CD4-positive, alpha-beta T cell (primary cell): Measurements from ENCODE around the gene OASL. TPM values are rescaled to one million over a fixed set of nuclear protein-coding genes. Genes with fewer than 3 reads are reported as not detected.

Source experiments
- ATAC-seq: fragments of 200-7000 bp; cut with Tn5 transposase; one replicate; pipeline ENCODE4 v1.10.0; 2022; ENCODE audit warnings: mild to moderate bottlenecking; ENCODE audit not compliant: poor library complexity
- CTCF ChIA-PET: fragments of 350-600 bp; sonication (Branson Sonifier 250); formaldehyde crosslinking; loops from one replicate; lab custom pipeline; 2021; ENCODE audit warnings: antibody characterized with exemption, inconsistent platforms; lab: Charles Lee
- POLR2A ChIA-PET: fragments of 350-600 bp; sonication (Branson Sonifier 250); formaldehyde crosslinking; loops from one replicate; lab custom pipeline; 2021; ENCODE audit warnings: antibody characterized with exemption, inconsistent platforms; lab: Charles Lee
- DNase-seq, 14 experiments: peaks; one replicate each; pipeline ENCODE4 v3.0.0-alpha.2; 2013 to 2020; ENCODE audit warnings: mixed read lengths in 2 of 14
- H3K27ac ChIP-seq, 2 donors: one replicate each; pipeline versions ENCODE4 v1.5.1 to v1.7.0; 2013; ENCODE audit warnings: low read length in 2 of 2, low read depth in 1 of 2, mild to moderate bottlenecking in 1 of 2
- H3K27me3 ChIP-seq, 2 experiments: 1 replicate in 1 of 2; 2 replicates in 1 of 2; pipeline versions ENCODE4 v1.6.1 to v1.7.0; 2013; ENCODE audit warnings: low read length in 2 of 2, control low read depth in 1 of 2, mild to moderate bottlenecking in 1 of 2, moderate library complexity in 1 of 2; ENCODE audit not compliant: insufficient read depth in 2 of 2, control insufficient read depth in 1 of 2
- H3K36me3 ChIP-seq: one replicate; pipeline ENCODE4 v1.6.1; 2013; ENCODE audit warnings: low read length, control low read depth; ENCODE audit not compliant: insufficient read depth
- H3K4me1 ChIP-seq: one replicate; pipeline ENCODE4 v1.6.1; 2013; ENCODE audit warnings: low read length, control low read depth; ENCODE audit not compliant: insufficient read depth
- H3K4me3 ChIP-seq: one replicate; pipeline ENCODE4 v1.5.1; 2013; ENCODE audit warnings: mild to moderate bottlenecking, low read length, moderate library complexity
- H3K9me3 ChIP-seq, 2 experiments: 1 replicate in 1 of 2; 2 replicates in 1 of 2; pipeline versions ENCODE4 v1.6.1 to v1.7.0; 2013; ENCODE audit warnings: low read length in 2 of 2, mild to moderate bottlenecking in 2 of 2, control low read depth in 1 of 2, moderate library complexity in 1 of 2; ENCODE audit not compliant: control insufficient read depth in 1 of 2, insufficient read depth in 1 of 2
- H3K27ac Mint-ChIP-seq: one replicate; pipeline ENCODE4 v1.8.0; 2020; ENCODE audit warnings: mixed read lengths
- H3K27me3 Mint-ChIP-seq: one replicate; pipeline ENCODE4 v1.8.0; 2021; ENCODE audit warnings: mixed read lengths
- H3K36me3 Mint-ChIP-seq: one replicate; pipeline ENCODE4 v1.8.0; 2021; ENCODE audit warnings: low read depth, mixed read lengths
- H3K4me1 Mint-ChIP-seq: one replicate; pipeline ENCODE4 v1.8.0; 2021; ENCODE audit warnings: low read depth, mixed read lengths
- H3K4me3 Mint-ChIP-seq: one replicate; pipeline ENCODE4 v1.8.0; 2020; ENCODE audit warnings: mild to moderate bottlenecking, mixed read lengths
- H3K9me3 Mint-ChIP-seq: one replicate; pipeline ENCODE4 v1.8.0; 2020; ENCODE audit warnings: mixed read lengths
- intact Hi-C, 2 experiments: fragments of 100-400 bp; cut with DNase I in 1 of 2; cut with micrococcal nuclease in 1 of 2; formaldehyde crosslinking; loops; one replicate each; pipeline versions ENCODE4 v1.15.1 to v1.9.0; 2023 to 2025; cut with DNase I, micrococcal nuclease
- total RNA-seq, 174 experiments: library from RNA in 2 of 174; stranded (reverse) in 2 of 174; gene quantifications; one replicate each; pipeline ENCODE4 v1.2.3 and lab custom pipeline; 2021 to 2026
- TF ChIP-seq, protein P1 (sequence below): fragments of 200-600 bp; IDR thresholded peaks from one replicate; pipeline ENCODE4 v1.8.0; 2022; ENCODE audit warnings: antibody characterized with exemption, mild to moderate bottlenecking

OASL gene
- total RNA-seq, 2 experiments from 2014 or later = 33.0 to 34.7 TPM

DNA sequence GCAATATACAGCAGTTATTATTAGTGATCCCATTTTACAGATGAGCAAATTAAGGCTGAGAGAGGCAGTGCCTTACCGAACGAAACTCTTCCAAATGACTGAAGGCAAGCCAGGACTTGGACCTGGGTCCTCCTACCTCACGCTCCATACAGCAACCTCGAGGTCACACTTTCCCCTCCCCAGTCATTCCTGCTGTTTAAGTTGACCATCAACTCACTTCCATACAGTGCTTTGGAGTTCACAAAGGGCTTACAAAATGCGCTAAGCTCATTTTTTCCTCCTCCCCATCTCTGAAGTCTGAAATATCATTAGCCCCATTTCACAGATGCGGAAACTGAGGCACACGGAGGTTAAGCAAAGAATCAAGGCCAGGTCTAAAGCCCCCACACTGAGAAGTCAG, 56.4 kb downstream of the OASL start:
- H3K27me3 ChIP-seq = no peaks in the 10 kb centered on the region
- H3K36me3 Mint-ChIP-seq = no peaks in the 10 kb centered on the region
- no peak overlapping the region for H3K27ac ChIP-seq
- H3K9me3 Mint-ChIP-seq = no peaks in the 10 kb centered on the region
- ATAC-seq (no peak), DNase-seq (no peak)
- TF ChIP-seq, protein P1, sequence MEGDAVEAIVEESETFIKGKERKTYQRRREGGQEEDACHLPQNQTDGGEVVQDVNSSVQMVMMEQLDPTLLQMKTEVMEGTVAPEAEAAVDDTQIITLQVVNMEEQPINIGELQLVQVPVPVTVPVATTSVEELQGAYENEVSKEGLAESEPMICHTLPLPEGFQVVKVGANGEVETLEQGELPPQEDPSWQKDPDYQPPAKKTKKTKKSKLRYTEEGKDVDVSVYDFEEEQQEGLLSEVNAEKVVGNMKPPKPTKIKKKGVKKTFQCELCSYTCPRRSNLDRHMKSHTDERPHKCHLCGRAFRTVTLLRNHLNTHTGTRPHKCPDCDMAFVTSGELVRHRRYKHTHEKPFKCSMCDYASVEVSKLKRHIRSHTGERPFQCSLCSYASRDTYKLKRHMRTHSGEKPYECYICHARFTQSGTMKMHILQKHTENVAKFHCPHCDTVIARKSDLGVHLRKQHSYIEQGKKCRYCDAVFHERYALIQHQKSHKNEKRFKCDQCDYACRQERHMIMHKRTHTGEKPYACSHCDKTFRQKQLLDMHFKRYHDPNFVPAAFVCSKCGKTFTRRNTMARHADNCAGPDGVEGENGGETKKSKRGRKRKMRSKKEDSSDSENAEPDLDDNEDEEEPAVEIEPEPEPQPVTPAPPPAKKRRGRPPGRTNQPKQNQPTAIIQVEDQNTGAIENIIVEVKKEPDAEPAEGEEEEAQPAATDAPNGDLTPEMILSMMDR = no peak
- no peaks in the 10 kb centered on the region for H3K9me3 ChIP-seq
- CTCF ChIA-PET = no interaction called here
- no peak overlapping the region for H3K27ac Mint-ChIP-seq
- H3K27me3 Mint-ChIP-seq = no peaks in the 10 kb centered on the region
- POLR2A ChIA-PET = no interaction called here
- H3K4me1 ChIP-seq = no peaks in the 10 kb centered on the region
- no peaks in the 10 kb centered on the region for H3K4me1 Mint-ChIP-seq
- no peak overlapping the region for H3K4me3 Mint-ChIP-seq
- no peaks in the 10 kb centered on the region for H3K36me3 ChIP-seq
- intact Hi-C loops = no loop called here
- H3K4me3 ChIP-seq = no peak overlapping the region

DNA sequence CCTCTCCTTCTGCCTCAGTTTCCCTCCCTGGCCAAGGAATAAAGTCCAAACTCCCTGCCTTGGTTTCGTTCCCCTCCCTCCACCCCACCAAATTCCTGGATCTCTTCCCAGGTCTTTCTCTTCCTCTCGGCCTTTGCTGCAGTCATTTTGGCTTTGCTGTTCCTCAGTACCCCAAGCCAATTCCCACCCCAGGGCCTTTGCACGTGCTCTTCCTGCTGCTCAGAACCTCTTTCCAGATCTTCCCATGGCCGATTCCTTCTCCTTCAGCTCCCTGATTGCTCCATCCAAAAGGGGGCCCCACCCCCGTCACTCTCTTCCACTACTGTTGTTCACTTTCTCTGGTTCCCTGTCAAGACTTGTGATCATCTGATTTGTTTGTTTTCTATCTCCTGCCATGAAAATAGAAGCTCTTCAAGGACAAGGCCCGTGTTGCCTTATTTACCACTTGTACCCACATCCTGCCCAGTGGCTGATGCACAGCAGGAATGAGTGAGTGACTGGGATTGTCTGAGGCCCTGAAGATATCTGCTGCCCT, 57.6 kb downstream of the OASL start:
- H3K36me3 ChIP-seq = no peaks in the 10 kb centered on the region
- TF ChIP-seq, protein P1 = no peak
- Mint-ChIP-seq H3K4me3 (no peak overlapping the region), H3K27ac (no peak overlapping the region), H3K4me1 (no peaks in the 10 kb centered on the region), H3K36me3 (no peaks in the 10 kb centered on the region), H3K27me3 (no peaks in the 10 kb centered on the region), H3K9me3 (no peaks in the 10 kb centered on the region)
- POLR2A ChIA-PET = no interaction called here
- H3K27me3 ChIP-seq = no peaks in the 10 kb centered on the region
- no peak overlapping the region for H3K4me3 ChIP-seq
- intact Hi-C loops = no loop called here
- ATAC-seq (no peak), DNase-seq (no peak)
- H3K4me1 ChIP-seq = no peaks in the 10 kb centered on the region
- CTCF ChIA-PET = no interaction called here
- no peak overlapping the region for H3K27ac ChIP-seq
- no peaks in the 10 kb centered on the region for H3K9me3 ChIP-seq

DNA sequence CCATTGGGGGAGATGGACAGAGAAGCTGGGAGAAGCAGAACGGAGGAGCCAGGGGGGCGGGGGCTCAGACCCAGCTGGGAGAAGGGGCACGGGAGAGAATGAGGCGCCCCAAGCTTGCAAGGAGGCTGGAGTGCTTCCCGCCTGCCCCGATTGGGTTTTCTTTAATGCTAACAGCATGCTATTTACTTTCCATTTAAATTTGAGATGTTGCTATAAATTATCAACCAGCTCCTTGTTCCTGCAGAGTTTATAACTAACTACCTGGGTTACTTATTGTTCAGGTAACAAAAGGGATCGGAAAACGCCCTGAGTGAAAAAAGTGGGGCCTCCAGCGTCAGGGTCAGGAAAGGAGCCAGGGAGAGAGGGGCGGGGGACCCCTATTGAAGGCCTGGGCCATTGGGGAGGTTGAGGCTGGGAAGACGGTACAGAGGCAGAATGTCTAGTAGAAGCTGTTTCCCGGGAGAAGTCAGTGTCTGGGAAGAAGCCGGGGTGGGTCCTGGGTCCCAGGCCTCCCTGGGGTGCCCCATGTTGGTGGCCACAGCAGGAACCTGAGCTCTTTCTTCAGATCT, 58.2 kb downstream of the OASL start:
- H3K4me3 ChIP-seq = no peak overlapping the region
- POLR2A ChIA-PET = no interaction called here
- intact Hi-C loops = no loop called here
- no peaks in the 10 kb centered on the region for H3K4me1 Mint-ChIP-seq
- H3K4me3 Mint-ChIP-seq = no peak overlapping the region
- H3K4me1 ChIP-seq = no peaks in the 10 kb centered on the region
- no peaks in the 10 kb centered on the region for H3K27me3 Mint-ChIP-seq
- DNase-seq (no peak), ATAC-seq (no peak)
- no peak overlapping the region for H3K27ac Mint-ChIP-seq
- H3K27ac ChIP-seq = no peak overlapping the region
- no peaks in the 10 kb centered on the region for H3K27me3 ChIP-seq
- TF ChIP-seq, protein P1 = no peak
- no peaks in the 10 kb centered on the region for H3K9me3 ChIP-seq
- no peaks in the 10 kb centered on the region for H3K36me3 Mint-ChIP-seq
- H3K36me3 ChIP-seq = no peaks in the 10 kb centered on the region
- CTCF ChIA-PET = no interaction called here
- no peaks in the 10 kb centered on the region for H3K9me3 Mint-ChIP-seq
